Ishikawa (cell line): Measurements from ENCODE around the gene CCN2.

Experiments
- CEBPB ChIP-seq: IDR thresholded peaks from 2 replicates; pipeline ENCODE4 v1.6.1; 2012
- CREB1 ChIP-seq: IDR thresholded peaks from 2 replicates; pipeline ENCODE4 v1.6.1; 2012; ENCODE audit warnings: low read depth
- EGR1 ChIP-seq: IDR thresholded peaks from 2 replicates; pipeline ENCODE4 v1.6.1; 2012
- EP300 ChIP-seq: IDR thresholded peaks from 2 replicates; pipeline ENCODE4 v1.6.1; 2012; ENCODE audit warnings: borderline replicate concordance
- FOXM1 ChIP-seq: IDR thresholded peaks from 2 replicates; pipeline ENCODE4 v1.6.1; 2012; ENCODE audit warnings: low read depth, borderline replicate concordance
- MAX ChIP-seq: IDR thresholded peaks from 2 replicates; pipeline ENCODE4 v1.6.1; 2012
- NFIC ChIP-seq: IDR thresholded peaks from 2 replicates; pipeline ENCODE4 v1.6.1; 2012
- RAD21 ChIP-seq: IDR thresholded peaks from 2 replicates; pipeline ENCODE4 v1.6.1; 2012; ENCODE audit warnings: low read depth
- REST ChIP-seq: IDR thresholded peaks from 2 replicates; pipeline ENCODE4 v1.6.1; 2012; ENCODE audit warnings: low read depth, mild to moderate bottlenecking
- TAF1 ChIP-seq: IDR thresholded peaks from 2 replicates; pipeline ENCODE4 v1.6.1; 2012; ENCODE audit warnings: low read depth, mild to moderate bottlenecking
- TCF12 ChIP-seq: IDR thresholded peaks from 2 replicates; pipeline ENCODE4 v1.6.1; 2012; ENCODE audit warnings: low read depth
- TEAD4 ChIP-seq: IDR thresholded peaks from 2 replicates; pipeline ENCODE4 v1.6.1; 2012
- USF1 ChIP-seq: IDR thresholded peaks from 2 replicates; pipeline ENCODE4 v1.6.1; 2012
- YY1 ChIP-seq: IDR thresholded peaks from 2 replicates; pipeline ENCODE4 v1.6.1; 2012; ENCODE audit warnings: low read depth
- ZBTB7A ChIP-seq: IDR thresholded peaks from 2 replicates; pipeline ENCODE4 v1.6.1; 2012; ENCODE audit warnings: low read depth

CCN2 gene

GRCh38 chr6:131946404-131946991, 4.7 kb downstream of the CCN2 start:
- no peak for TF ChIP-seq CREB1
- no peak for TF ChIP-seq TEAD4
- no peak for TF ChIP-seq FOXM1
- TF ChIP-seq CEBPB, result no peak
- no peak for TF ChIP-seq YY1
- no peak for TF ChIP-seq USF1
- no peak for TF ChIP-seq RAD21
- TF ChIP-seq TAF1, result no peak
- TF ChIP-seq ZBTB7A, result no peak

- TF ChIP-seq EP300 (no peak), ZBTB7A (no peak), EGR1 (no peak), NFIC (no peak)
Observed at GRCh38 chr6:131945971-131946370, 5.2 kb downstream of the CCN2 start.

- TF ChIP-seq YY1 (no peak), TEAD4 (no peak), RAD21 (no peak), REST (no peak), TCF12 (no peak), EGR1 (no peak), EP300 (no peak), CEBPB (no peak), ZBTB7A (no peak), CREB1 (no peak), USF1 (no peak), TAF1 (no peak), NFIC (no peak), MAX (no peak), FOXM1 (no peak)
Observed at GRCh38 chr6:131937703-131938631, 13.2 kb downstream of the CCN2 start.

GRCh38 chr6:131937226-131937625, 13.9 kb downstream of the CCN2 start:
- TF ChIP-seq FOXM1, result no peak
- TF ChIP-seq REST, result no peak
- TF ChIP-seq EP300, result no peak
- TF ChIP-seq YY1, result no peak
- TF ChIP-seq RAD21, result no peak
- no peak for TF ChIP-seq TEAD4
- no peak for TF ChIP-seq CREB1
- TF ChIP-seq CEBPB, result no peak
- no peak for TF ChIP-seq EGR1
- TF ChIP-seq TAF1, result no peak
- no peak for TF ChIP-seq NFIC
- no peak for TF ChIP-seq USF1
- TF ChIP-seq TCF12, result no peak
- no peak for TF ChIP-seq MAX
- no peak for TF ChIP-seq ZBTB7A

- TF ChIP-seq YY1 (no peak), CEBPB (no peak), MAX (no peak), USF1 (no peak), TCF12 (no peak), NFIC (no peak), ZBTB7A (no peak), CREB1 (no peak), EP300 (no peak), EGR1 (no peak), FOXM1 (no peak), TEAD4 (no peak), TAF1 (no peak), REST (no peak), RAD21 (no peak)
Observed at GRCh38 chr6:131936156-131936555, 15.0 kb downstream of the CCN2 start.
